Neural cell (in vitro differentiated cells): ENCODE measurements around the gene KISS1R. TPM values are rescaled to one million over a fixed set of nuclear protein-coding genes. Genes with fewer than 3 reads are reported as not detected.
"Not testable (repeated sequence)": the region's sequence is repeated elsewhere in the genome, so short reads cannot be mapped to it uniquely, and the experiment has no call there.

Source experiments
- H2AFZ ChIP-seq: fragments of 200-600, 300-800 bp; sonication (generic), shearing (Covaris generic); 2 replicates; pipeline ENCODE4 v1.6.0; 2014; ENCODE audit warnings: low read depth, mild to moderate bottlenecking, antibody characterized with exemption, low read length, moderate library complexity
- H3F3A ChIP-seq: fragments of 200-600 bp; shearing (Covaris generic); 2 replicates; pipeline ENCODE4 v1.6.1; 2016; ENCODE audit warnings: mild to moderate bottlenecking, moderate library complexity, mixed read lengths, antibody characterized with exemption, low read length; ENCODE audit not compliant: insufficient read depth, poor library complexity, severe bottlenecking
- H3K27ac ChIP-seq: fragments of 200-600, 300-800 bp; sonication (generic), shearing (Covaris generic); 2 replicates; pipeline ENCODE4 v1.5.1; 2014; ENCODE audit warnings: mild to moderate bottlenecking, low read length, moderate library complexity
- H3K27me3 ChIP-seq: fragments of 300-800, 200-600 bp; sonication (generic), shearing (Covaris generic); 2 replicates; pipeline ENCODE4 v1.6.0; 2014; ENCODE audit warnings: mild to moderate bottlenecking, low read depth, low read length, moderate library complexity; ENCODE audit not compliant: insufficient read depth
- H3K36me3 ChIP-seq: fragments of 300-800, 200-600 bp; sonication (generic), shearing (Covaris generic); 2 replicates; pipeline ENCODE4 v1.5.1; 2014; ENCODE audit warnings: mild to moderate bottlenecking, antibody characterized with exemption, low read length, moderate library complexity; ENCODE audit not compliant: insufficient read depth
- H3K4me2 ChIP-seq: fragments of 300-800, 200-600 bp; sonication (generic), shearing (Covaris generic); 2 replicates; pipeline ENCODE4 v1.6.0; 2014; ENCODE audit warnings: mild to moderate bottlenecking, low read length
- H3K4me3 ChIP-seq: fragments of 300-800, 200-600 bp; sonication (generic), shearing (Covaris generic); 2 replicates; pipeline ENCODE4 v1.5.1; 2014; ENCODE audit warnings: mild to moderate bottlenecking, low read length, moderate library complexity
- H3K79me2 ChIP-seq: fragments of 200-600 bp; shearing (Covaris generic); replicated peaks from 2 replicates; pipeline ENCODE4 v1.6.0; 2014; ENCODE audit warnings: mild to moderate bottlenecking, low read length, moderate library complexity; ENCODE audit not compliant: insufficient read depth
- H3K9ac ChIP-seq: fragments of 300-800, 200-600 bp; sonication (generic), shearing (Covaris generic); 2 replicates; pipeline ENCODE4 v1.6.1; 2016; ENCODE audit warnings: mild to moderate bottlenecking, low read length, mixed read lengths
- H3K9me2 ChIP-seq: fragments of 200-600 bp; shearing (Covaris generic); 2 replicates; pipeline ENCODE4 v1.6.1; 2016; ENCODE audit warnings: mild to moderate bottlenecking, low read length, mixed read lengths; ENCODE audit not compliant: insufficient read depth
- H3K9me3 ChIP-seq: fragments of 200-600, 300-800 bp; sonication (generic), shearing (Covaris generic); 2 replicates; pipeline ENCODE4 v1.6.1; 2016; ENCODE audit warnings: mild to moderate bottlenecking, mixed run types, low read length, moderate library complexity, mixed read lengths
- H4K20me1 ChIP-seq: fragments of 200-600 bp; shearing (Covaris generic); 2 replicates; pipeline ENCODE4 v1.6.1; 2016; ENCODE audit warnings: mild to moderate bottlenecking, mixed run types; ENCODE audit not compliant: insufficient read depth
- EP300 ChIP-seq: fragments of 450-650 bp; conservative IDR thresholded peaks from 2 replicates; pipeline ENCODE4 v1.6.1; 2014; ENCODE audit warnings: antibody characterized with exemption, mild to moderate bottlenecking, moderate library complexity; ENCODE audit not compliant: poor library complexity, severe bottlenecking
- EZH2 ChIP-seq: fragments of 200-600, 300-800 bp; shearing (Covaris generic), sonication (generic); IDR thresholded peaks from 2 replicates; pipeline ENCODE4 v1.6.1; 2014; ENCODE audit warnings: antibody characterized with exemption, low read length, borderline replicate concordance, mild to moderate bottlenecking; ENCODE audit not compliant: insufficient read depth, poor library complexity, severe bottlenecking
- MXI1 ChIP-seq: fragments of 450-650 bp; conservative IDR thresholded peaks from 2 replicates; pipeline ENCODE4 v1.6.1; 2014; ENCODE audit warnings: antibody characterized with exemption, mild to moderate bottlenecking; ENCODE audit not compliant: poor library complexity, severe bottlenecking
- POLR2AphosphoS5 ChIP-seq: IDR thresholded peaks from 2 replicates; pipeline ENCODE4 v1.6.1; 2012
- RAD21 ChIP-seq: fragments of 450-650 bp; conservative IDR thresholded peaks from 2 replicates; pipeline ENCODE4 v1.6.1; 2014; ENCODE audit warnings: antibody characterized with exemption, mild to moderate bottlenecking, moderate library complexity
- SMC3 ChIP-seq: fragments of 450-650 bp; conservative IDR thresholded peaks from 2 replicates; pipeline ENCODE4 v1.6.1; 2014; ENCODE audit warnings: antibody characterized with exemption, mild to moderate bottlenecking, moderate library complexity; ENCODE audit not compliant: poor library complexity
- TAF1 ChIP-seq: IDR thresholded peaks from 2 replicates; pipeline ENCODE4 v1.6.1; 2012; ENCODE audit warnings: low read depth
- polyA plus RNA-seq: library from polyadenylated mRNA; depleted of rRNA; stranded (reverse); fragments of >200 nt; gene quantifications from 2 replicates; pipeline ENCODE4 v1.2.3, GENCODE V29; 2014
- TF ChIP-seq, protein P1 (sequence below): fragments of 450-650 bp; IDR thresholded peaks from 2 replicates; pipeline ENCODE4 v1.5.1; 2014; ENCODE audit warnings: antibody characterized with exemption, mild to moderate bottlenecking, moderate library complexity; ENCODE audit not compliant: poor library complexity, severe bottlenecking
- TF ChIP-seq, protein P2 (sequence below): IDR thresholded peaks from 2 replicates; pipeline ENCODE4 v1.6.1; 2012; ENCODE audit warnings: borderline replicate concordance

The KISS1R gene
- polyA plus RNA-seq, 1 donor from 2014 or later, result 5.4 TPM

DNA sequence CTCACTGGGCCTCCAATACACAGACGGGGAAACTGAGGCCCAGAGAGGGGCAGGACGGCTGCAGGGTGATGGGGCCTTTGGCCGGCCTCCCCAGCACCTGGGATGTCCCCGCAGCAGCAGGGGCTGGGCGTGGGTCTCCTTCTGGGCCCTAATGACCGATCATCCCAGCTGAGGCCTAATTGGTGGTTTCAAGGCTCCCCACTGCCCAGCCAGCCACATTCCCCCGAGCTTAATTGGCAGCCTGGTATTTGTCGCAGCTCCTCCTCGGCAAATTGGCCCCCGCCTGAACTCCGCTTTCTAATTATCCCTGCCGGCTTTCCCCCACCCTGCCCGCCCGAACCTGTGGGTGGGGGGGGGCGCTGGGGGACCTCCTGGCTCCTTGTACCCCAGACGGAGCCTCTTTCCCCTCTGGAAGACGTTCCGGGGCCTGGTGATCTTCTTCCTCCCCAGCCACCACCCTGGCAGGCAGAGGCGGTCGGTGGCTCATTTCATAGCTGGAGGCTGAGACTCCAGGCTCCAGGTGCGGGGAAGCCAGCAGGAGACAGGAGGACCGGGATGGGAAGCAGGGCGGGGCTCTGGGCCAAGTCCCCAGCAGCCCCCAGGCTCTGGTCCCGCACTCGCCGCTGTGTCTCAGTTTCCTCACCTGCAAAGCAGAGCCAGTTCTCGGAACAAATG, 39.8 kb downstream of the KISS1R start:
- Histone ChIP-seq H3K9me2 (no peaks in the 10 kb centered on the region), H4K20me1 (no peaks in the 10 kb centered on the region), H3K27me3 (no peaks in the 10 kb centered on the region), H3K4me2 (no peak overlapping the region), H3K79me2 (no peaks in the 10 kb centered on the region), H3F3A (no peaks in the 10 kb centered on the region), H2AFZ (no peak overlapping the region), H3K9me3 (no peaks in the 10 kb centered on the region), H3K9ac (no peak overlapping the region), H3K36me3 (no peaks in the 10 kb centered on the region), H3K4me3 (no peak overlapping the region), H3K27ac (no peak overlapping the region)
- TF ChIP-seq POLR2AphosphoS5, result no peak
- TF ChIP-seq, protein P1, sequence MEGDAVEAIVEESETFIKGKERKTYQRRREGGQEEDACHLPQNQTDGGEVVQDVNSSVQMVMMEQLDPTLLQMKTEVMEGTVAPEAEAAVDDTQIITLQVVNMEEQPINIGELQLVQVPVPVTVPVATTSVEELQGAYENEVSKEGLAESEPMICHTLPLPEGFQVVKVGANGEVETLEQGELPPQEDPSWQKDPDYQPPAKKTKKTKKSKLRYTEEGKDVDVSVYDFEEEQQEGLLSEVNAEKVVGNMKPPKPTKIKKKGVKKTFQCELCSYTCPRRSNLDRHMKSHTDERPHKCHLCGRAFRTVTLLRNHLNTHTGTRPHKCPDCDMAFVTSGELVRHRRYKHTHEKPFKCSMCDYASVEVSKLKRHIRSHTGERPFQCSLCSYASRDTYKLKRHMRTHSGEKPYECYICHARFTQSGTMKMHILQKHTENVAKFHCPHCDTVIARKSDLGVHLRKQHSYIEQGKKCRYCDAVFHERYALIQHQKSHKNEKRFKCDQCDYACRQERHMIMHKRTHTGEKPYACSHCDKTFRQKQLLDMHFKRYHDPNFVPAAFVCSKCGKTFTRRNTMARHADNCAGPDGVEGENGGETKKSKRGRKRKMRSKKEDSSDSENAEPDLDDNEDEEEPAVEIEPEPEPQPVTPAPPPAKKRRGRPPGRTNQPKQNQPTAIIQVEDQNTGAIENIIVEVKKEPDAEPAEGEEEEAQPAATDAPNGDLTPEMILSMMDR, result no peak
- TF ChIP-seq RAD21, result no peak
- TF ChIP-seq MXI1, result no peak
- no peak for TF ChIP-seq EZH2
- no peak for TF ChIP-seq SMC3
- no peak for TF ChIP-seq TAF1
- TF ChIP-seq, protein P2, sequence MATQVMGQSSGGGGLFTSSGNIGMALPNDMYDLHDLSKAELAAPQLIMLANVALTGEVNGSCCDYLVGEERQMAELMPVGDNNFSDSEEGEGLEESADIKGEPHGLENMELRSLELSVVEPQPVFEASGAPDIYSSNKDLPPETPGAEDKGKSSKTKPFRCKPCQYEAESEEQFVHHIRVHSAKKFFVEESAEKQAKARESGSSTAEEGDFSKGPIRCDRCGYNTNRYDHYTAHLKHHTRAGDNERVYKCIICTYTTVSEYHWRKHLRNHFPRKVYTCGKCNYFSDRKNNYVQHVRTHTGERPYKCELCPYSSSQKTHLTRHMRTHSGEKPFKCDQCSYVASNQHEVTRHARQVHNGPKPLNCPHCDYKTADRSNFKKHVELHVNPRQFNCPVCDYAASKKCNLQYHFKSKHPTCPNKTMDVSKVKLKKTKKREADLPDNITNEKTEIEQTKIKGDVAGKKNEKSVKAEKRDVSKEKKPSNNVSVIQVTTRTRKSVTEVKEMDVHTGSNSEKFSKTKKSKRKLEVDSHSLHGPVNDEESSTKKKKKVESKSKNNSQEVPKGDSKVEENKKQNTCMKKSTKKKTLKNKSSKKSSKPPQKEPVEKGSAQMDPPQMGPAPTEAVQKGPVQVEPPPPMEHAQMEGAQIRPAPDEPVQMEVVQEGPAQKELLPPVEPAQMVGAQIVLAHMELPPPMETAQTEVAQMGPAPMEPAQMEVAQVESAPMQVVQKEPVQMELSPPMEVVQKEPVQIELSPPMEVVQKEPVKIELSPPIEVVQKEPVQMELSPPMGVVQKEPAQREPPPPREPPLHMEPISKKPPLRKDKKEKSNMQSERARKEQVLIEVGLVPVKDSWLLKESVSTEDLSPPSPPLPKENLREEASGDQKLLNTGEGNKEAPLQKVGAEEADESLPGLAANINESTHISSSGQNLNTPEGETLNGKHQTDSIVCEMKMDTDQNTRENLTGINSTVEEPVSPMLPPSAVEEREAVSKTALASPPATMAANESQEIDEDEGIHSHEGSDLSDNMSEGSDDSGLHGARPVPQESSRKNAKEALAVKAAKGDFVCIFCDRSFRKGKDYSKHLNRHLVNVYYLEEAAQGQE, result no peak
- no peak for TF ChIP-seq EP300

DNA sequence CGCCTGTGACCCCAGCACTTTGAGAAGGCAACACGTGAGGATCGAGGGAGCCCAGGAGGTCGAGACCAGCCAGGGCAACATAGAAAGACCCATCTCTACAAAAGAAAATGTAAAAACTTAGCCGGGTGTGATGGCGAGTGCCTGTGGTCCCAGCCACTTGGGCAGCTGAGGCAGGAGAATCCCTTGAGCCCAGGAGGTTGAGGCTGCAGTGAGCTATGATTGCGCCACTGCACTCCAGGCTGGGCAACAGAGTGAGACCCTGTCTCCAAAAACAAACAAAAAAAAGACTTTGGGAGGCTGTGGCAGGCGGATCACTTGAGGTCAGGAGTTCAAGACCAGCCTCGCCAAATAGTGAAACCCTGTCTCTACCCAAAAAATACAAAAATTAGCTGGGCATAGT, 40.4 kb downstream of the KISS1R start:
- H3F3A ChIP-seq, H3K9me3 ChIP-seq, H4K20me1 ChIP-seq, H3K27ac ChIP-seq, H3K4me3 ChIP-seq, H3K9ac ChIP-seq, H3K4me2 ChIP-seq, H2AFZ ChIP-seq, H3K36me3 ChIP-seq, H3K27me3 ChIP-seq, H3K79me2 ChIP-seq, H3K9me2 ChIP-seq: not testable (repeated sequence)
